Neutrophil (primary cell): ENCODE data around the gene CST8.

Experiments used
- H3K27ac ChIP-seq: fragments of 200-600 bp; sonication (generic); 2 replicates; pipeline ENCODE4 v1.5.1; 2016; ENCODE audit warnings: mild to moderate bottlenecking, moderate library complexity
- H3K27me3 ChIP-seq: fragments of 200-600 bp; sonication (generic); 2 replicates; pipeline ENCODE4 v1.6.0; 2016; ENCODE audit warnings: mild to moderate bottlenecking
- H3K36me3 ChIP-seq: fragments of 200-600 bp; sonication (generic); 2 replicates; pipeline ENCODE4 v1.5.1; 2017
- H3K4me1 ChIP-seq, 2 experiments: fragments of 200-600 bp in 1 of 2; sonication (generic) in 1 of 2; 1 replicate in 1 of 2; 2 replicates in 1 of 2; pipeline versions ENCODE4 v1.5.1 to v1.6.1; 2013 to 2016; ENCODE audit warnings: low read depth in 1 of 2, low read length in 1 of 2, mild to moderate bottlenecking in 1 of 2, moderate library complexity in 1 of 2; ENCODE audit not compliant: control insufficient read depth in 1 of 2, insufficient read depth in 1 of 2
- H3K4me3 ChIP-seq, 2 experiments: fragments of 200-600 bp in 1 of 2; sonication (generic) in 1 of 2; 1 replicate in 1 of 2; 2 replicates in 1 of 2; pipeline ENCODE4 v1.5.1; 2013 to 2016; ENCODE audit warnings: low read depth in 1 of 2, low read length in 1 of 2, mild to moderate bottlenecking in 1 of 2, moderate library complexity in 1 of 2
- H3K9me3 ChIP-seq: fragments of 200-600 bp; sonication (generic); 2 replicates; pipeline ENCODE4 v1.5.1; 2016
- CTCF ChIP-seq: fragments of 200-600 bp; sonication (generic); IDR thresholded peaks from 2 replicates; pipeline ENCODE4 v1.5.1; 2016; ENCODE audit warnings: antibody characterized with exemption

Gene CST8

GRCh38 chr20:23490817-23491216 lies at the start of gene CST8:
CST8 (plus strand) TSS chr20:23491117; CDS start chr20:23491668, 551 bp downstream.
- TF ChIP-seq CTCF, result no peak
- Histone ChIP-seq H3K27ac (no peak within 1 kb of the TSS), H3K9me3 (no peaks in the 10 kb centered on the region), H3K27me3 (no peaks in the 10 kb centered on the region), H3K4me1 (no peaks in the 10 kb centered on the region), H3K4me3 (no peak within 1 kb of the TSS), H3K36me3 (no peaks in the 10 kb centered on the region)

- Histone ChIP-seq H3K27me3 (no peaks in the 10 kb centered on the region), H3K4me1 (no peaks in the 10 kb centered on the region), H3K27ac (no peak overlapping the region), H3K4me3 (no peak overlapping the region), H3K9me3 (no peaks in the 10 kb centered on the region), H3K36me3 (no peaks in the 10 kb centered on the region)
- peak; percentile 72 for TF ChIP-seq CTCF
Observed at GRCh38 chr20:23441850-23442313, 49.0 kb upstream of the CST8 start.

DNA sequence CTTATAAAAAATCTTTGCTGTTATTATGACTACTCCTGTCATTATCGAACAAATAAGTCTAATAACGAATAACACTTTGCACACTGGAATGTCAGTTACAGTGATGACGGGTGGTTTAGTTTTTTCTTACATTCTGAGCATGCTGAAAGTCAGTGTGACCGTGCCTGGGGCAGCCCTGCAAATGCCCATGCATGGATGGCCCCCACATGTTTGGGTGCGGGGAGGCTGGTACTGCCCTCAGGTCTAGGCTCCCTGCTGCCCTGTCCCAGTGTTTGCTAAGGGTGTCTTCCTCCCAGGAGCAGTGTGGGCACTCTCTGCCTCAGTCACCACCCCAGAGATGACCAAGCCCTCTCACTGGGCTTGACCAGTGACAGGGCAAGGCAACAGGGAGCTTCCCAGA lies 48.5 kb upstream of the CST8 start:
- Histone ChIP-seq H3K27ac (no peak overlapping the region), H3K4me3 (no peak overlapping the region), H3K4me1 (no peaks in the 10 kb centered on the region), H3K27me3 (no peaks in the 10 kb centered on the region), H3K36me3 (no peaks in the 10 kb centered on the region), H3K9me3 (no peaks in the 10 kb centered on the region)
- TF ChIP-seq CTCF, result no peak

DNA sequence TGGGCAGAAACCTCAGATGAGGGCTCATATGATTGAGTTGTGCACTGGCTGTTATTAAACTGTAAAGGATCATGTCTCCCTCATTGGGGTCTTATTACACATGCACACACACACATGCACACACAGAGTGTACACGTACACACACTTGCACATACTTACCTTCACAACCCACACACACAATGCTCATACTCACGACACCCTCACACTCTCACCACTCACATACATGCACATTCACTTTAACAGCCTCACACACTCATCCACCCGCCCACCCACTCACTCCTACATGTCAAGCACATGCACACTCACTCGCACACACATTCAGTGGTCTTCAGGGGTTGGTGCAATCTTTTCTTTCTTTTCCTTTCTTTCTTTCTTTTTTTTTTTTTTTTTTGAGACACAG lies 46.1 kb upstream of the CST8 start:
- Histone ChIP-seq H3K4me1 (peaks cover 0 to 4% of the 10 kb centered on the region in 2 experiments), H3K4me3 (no peak overlapping the region), H3K9me3 (no peaks in the 10 kb centered on the region), H3K27me3 (no peaks in the 10 kb centered on the region), H3K27ac (no peak overlapping the region), H3K36me3 (no peaks in the 10 kb centered on the region)
- TF ChIP-seq CTCF, result no peak

- no peaks in the 10 kb centered on the region for H3K27me3 ChIP-seq
- H3K36me3 ChIP-seq, result no peaks in the 10 kb centered on the region
- no peak for TF ChIP-seq CTCF
- H3K4me1 ChIP-seq, result peaks cover 0 to 4% of the 10 kb centered on the region in 2 experiments
- H3K4me3 ChIP-seq, result no peak overlapping the region
- no peak overlapping the region for H3K27ac ChIP-seq
- H3K9me3 ChIP-seq, result no peaks in the 10 kb centered on the region
Observed at GRCh38 chr20:23445596-23446217, 45.2 kb upstream of the CST8 start.
